Measurements from ENCODE around the gene SIGLEC10. TPM values are rescaled to one million over a fixed set of nuclear protein-coding genes. Genes with fewer than 3 reads are reported as not detected.

Gene SIGLEC10
- total and polyA plus RNA-seq, 9 of the 15 experiments (the other 6 are each of a cell fraction or from before 2014, with no cell fraction given) = 0.10 to 1.8 (median 0.82) TPM

GRCh38 chr19:51440846-51441409 lies 23.5 kb upstream of the SIGLEC10 start (continued):
- peak; percentile 27; the same call in 1 of the 2 replicates for TF ChIP-seq REST (IDR thresholded peaks at IDR 0.05; ENCODE audit: borderline replicate concordance)
- peak; percentile 46; the same call in 1 of the 2 replicates for TF ChIP-seq REST (CRISPR knock-in tag; IDR thresholded peaks at IDR 0.05; ENCODE audit: low read depth)
- TF ChIP-seq CHCHD3 (CRISPR knock-in tag; IDR thresholded peaks at IDR 0.05) = no peak
- TF ChIP-seq, protein P1, sequence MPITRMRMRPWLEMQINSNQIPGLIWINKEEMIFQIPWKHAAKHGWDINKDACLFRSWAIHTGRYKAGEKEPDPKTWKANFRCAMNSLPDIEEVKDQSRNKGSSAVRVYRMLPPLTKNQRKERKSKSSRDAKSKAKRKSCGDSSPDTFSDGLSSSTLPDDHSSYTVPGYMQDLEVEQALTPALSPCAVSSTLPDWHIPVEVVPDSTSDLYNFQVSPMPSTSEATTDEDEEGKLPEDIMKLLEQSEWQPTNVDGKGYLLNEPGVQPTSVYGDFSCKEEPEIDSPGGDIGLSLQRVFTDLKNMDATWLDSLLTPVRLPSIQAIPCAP (CRISPR knock-in tag; IDR thresholded peaks at IDR 0.05; ENCODE audit: borderline replicate concordance) = no peak
- TF ChIP-seq DNMT1 (IDR thresholded peaks at IDR 0.05) = no peak
- TF ChIP-seq OTX1 (CRISPR knock-in tag; IDR thresholded peaks at IDR 0.05) = no peak
- TF ChIP-seq RAD51 (IDR thresholded peaks at IDR 0.05; ENCODE audit: borderline replicate concordance, low read depth) = peak; percentile 46; the same call in 1 of the 2 replicates
- no peak for TF ChIP-seq ESRRB (CRISPR knock-in tag; IDR thresholded peaks at IDR 0.05; ENCODE audit: borderline replicate concordance)
- TF ChIP-seq PRMT5 (CRISPR knock-in tag; IDR thresholded peaks at IDR 0.05) = no peak
- no peak for TF ChIP-seq ZBTB26 (CRISPR knock-in tag; IDR thresholded peaks at IDR 0.05)
- TF ChIP-seq PHF20 (IDR thresholded peaks at IDR 0.05; ENCODE audit: partially characterized antibody) = peak; percentile 13
- TF ChIP-seq, protein P2, sequence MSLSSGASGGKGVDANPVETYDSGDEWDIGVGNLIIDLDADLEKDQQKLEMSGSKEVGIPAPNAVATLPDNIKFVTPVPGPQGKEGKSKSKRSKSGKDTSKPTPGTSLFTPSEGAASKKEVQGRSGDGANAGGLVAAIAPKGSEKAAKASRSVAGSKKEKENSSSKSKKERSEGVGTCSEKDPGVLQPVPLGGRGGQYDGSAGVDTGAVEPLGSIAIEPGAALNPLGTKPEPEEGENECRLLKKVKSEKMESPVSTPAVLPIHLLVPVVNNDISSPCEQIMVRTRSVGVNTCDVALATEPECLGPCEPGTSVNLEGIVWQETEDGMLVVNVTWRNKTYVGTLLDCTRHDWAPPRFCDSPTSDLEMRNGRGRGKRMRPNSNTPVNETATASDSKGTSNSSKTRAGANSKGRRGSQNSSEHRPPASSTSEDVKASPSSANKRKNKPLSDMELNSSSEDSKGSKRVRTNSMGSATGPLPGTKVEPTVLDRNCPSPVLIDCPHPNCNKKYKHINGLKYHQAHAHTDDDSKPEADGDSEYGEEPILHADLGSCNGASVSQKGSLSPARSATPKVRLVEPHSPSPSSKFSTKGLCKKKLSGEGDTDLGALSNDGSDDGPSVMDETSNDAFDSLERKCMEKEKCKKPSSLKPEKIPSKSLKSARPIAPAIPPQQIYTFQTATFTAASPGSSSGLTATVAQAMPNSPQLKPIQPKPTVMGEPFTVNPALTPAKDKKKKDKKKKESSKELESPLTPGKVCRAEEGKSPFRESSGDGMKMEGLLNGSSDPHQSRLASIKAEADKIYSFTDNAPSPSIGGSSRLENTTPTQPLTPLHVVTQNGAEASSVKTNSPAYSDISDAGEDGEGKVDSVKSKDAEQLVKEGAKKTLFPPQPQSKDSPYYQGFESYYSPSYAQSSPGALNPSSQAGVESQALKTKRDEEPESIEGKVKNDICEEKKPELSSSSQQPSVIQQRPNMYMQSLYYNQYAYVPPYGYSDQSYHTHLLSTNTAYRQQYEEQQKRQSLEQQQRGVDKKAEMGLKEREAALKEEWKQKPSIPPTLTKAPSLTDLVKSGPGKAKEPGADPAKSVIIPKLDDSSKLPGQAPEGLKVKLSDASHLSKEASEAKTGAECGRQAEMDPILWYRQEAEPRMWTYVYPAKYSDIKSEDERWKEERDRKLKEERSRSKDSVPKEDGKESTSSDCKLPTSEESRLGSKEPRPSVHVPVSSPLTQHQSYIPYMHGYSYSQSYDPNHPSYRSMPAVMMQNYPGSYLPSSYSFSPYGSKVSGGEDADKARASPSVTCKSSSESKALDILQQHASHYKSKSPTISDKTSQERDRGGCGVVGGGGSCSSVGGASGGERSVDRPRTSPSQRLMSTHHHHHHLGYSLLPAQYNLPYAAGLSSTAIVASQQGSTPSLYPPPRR (CRISPR knock-in tag; IDR thresholded peaks at IDR 0.05; ENCODE audit: borderline replicate concordance) = 0 out of 2 replicates have a peak, but pooled peaks have one; percentile 59
- TF ChIP-seq TAF9B (IDR thresholded peaks at IDR 0.05; ENCODE audit: partially characterized antibody) = peak; percentile 44

Data from K562 (cell line).